Embryonic facial prominence (tissue), 1 donor: ENCODE measurements around the gene COL7A1.
"Not testable (repeated sequence)": the region's sequence is repeated elsewhere in the genome, so short reads cannot be mapped to it uniquely, and the experiment has no call there.

Source experiments
- DNase-seq: peaks from one replicate; pipeline ENCODE4 v3.0.0-alpha.2; 2016; ENCODE audit errors: extremely low spot score

COL7A1 gene

DNA sequence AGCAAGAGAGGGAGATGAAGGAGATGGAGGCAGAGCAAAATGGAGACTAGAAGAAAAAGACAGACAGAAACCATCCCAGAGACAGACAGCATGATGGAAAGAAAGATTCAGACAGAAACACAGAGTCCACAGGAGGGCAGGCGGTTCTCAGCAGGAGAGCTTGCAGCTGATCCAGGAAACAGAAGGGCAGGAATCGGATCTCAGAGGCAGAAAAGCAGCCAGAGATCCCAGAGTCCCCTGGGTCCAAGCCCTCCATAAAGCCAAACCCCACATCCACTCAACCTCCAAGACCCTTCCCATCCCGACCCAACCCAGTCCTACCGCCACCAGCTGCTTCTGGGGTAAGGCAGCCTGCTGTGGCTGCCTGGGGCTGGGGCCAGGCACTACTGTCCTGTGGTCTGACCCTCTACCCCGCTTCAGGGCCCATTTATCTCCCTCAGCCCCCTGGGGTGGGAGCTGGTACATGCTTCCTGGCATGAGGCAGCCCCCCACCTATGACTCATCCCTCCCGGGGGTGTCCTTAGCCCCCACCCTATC, 31.7 kb downstream of the COL7A1 start, which contains the start of gene UCN2:
UCN2 (minus strand) TSS at position 400 of the 537 bp plus-strand sequence. CDS start 657 bp downstream, outside the sequence.
- DNase-seq = no peak

GRCh38 chr3:48562367-48563095, 32.6 kb downstream of the COL7A1 start:
- DNase-seq = no peak

DNA sequence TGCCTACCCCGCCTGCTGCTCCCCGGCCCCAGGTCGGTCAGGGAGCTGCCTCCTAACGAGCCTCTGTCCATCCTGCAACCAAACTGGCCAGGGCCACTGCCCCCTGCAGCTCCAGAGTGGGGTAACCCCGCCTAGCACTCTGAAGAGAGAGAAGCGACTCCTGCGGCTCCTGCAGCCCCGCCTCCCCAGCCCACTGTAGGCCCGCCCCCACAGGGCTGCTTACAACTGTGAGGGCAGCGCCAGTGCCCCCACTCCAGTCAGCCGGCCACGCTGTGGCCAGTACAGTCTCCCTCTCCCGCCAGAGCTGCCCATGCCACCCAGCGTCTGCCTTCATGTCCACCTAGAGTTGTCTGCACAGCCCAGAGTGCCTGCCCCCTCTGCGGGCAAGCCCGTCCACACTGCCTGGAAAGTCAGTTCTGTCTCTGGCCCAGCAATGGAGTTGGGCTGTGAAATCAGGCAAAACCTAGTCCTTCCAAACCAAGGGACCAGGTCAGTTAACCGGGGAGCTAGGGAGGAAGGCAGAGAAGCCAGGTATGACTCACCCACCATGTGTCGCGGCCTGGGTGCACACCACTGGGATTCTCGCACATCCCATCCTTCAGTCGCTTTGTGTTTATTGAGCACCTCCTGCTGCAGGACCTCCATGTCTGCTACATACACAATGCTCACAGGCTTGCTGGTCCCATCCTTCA, 33.9 kb downstream of the COL7A1 start:
- DNase-seq = no peak

GRCh38 chr3:48560648-48561018, 34.5 kb downstream of the COL7A1 start:
- DNase-seq = no peak

DNA sequence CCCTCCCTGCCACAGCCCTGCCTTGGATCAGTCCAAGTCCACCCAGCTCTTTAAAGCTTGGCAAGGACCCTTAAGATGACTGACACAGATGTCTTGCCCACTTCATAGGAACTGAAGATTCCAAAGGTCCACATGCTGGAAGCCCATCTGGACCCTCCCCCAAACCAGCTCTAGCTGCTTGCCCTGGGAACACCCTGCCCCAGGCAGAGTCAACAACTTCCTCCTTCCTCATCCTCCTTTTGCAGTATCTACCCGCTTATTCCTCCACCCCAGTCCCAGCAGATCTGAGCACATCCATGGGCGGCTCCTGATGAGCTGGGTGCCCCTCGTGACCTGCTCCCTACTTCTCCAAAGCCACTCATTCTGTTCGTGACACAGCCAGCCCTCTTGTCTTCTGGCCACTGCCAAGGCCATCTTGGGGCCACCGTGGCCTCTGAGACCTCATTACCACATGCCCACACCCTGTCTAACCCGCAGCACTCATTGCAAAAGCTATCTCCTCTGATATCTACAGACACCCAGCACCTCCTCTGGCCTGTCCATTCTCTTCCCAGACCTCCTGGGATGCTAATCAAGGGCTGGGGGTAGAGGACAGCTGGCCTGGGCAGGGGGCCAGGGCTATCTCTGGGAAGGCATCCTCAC, 36.5 kb downstream of the COL7A1 start:
- DNase-seq = no peak

- peak; percentile 98 for DNase-seq
Measured at GRCh38 chr3:48556796-48557626, 38.1 kb downstream of the COL7A1 start, which contains the start of gene PFKFB4. PFKFB4 (minus strand) TSS chr3:48556803; CDS start chr3:48556777, 26 bp downstream.

DNA sequence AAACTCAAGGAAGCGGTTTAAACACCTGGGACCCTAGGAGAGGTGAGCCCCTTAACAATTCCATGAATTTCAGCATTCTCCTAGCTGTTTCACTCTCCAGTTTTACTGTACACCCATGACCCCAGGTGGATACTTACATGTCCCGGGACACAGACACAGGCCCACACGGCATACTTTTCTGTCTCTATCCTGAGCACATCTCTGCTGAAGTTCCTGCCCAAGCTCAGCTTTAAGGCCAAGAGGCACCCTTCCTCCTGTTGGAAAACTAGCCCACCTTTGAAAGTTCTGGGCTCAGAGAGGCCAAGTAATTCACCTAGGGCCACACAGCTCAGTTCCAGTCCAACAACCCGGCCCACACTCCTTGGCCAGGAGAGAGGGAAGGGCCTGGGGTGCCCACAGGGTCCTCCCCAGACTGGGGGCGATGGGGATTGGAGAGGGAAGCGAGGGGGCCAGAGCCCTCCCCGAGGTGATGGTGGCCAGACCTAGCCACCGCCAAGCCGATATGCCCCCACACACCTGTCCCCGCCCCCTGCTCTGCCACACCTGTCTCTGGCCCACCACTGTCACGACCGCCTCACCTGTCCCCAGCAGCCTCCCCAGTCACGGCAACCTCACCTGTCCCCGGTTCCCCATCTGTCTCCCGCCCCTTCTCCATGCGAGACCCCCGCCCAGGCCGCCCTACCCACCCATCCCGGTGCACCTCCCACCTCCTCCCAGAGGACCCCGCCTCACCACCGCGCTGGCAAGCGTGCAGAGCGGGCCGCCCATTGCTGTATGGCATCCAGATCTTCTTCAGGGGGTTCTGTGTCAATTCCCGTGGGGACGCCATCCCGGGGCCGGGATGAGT, 39.0 kb downstream of the COL7A1 start:
- no peak for DNase-seq

- DNase-seq = no peak
Measured at GRCh38 chr3:48555231-48555948, 39.7 kb downstream of the COL7A1 start.

DNA sequence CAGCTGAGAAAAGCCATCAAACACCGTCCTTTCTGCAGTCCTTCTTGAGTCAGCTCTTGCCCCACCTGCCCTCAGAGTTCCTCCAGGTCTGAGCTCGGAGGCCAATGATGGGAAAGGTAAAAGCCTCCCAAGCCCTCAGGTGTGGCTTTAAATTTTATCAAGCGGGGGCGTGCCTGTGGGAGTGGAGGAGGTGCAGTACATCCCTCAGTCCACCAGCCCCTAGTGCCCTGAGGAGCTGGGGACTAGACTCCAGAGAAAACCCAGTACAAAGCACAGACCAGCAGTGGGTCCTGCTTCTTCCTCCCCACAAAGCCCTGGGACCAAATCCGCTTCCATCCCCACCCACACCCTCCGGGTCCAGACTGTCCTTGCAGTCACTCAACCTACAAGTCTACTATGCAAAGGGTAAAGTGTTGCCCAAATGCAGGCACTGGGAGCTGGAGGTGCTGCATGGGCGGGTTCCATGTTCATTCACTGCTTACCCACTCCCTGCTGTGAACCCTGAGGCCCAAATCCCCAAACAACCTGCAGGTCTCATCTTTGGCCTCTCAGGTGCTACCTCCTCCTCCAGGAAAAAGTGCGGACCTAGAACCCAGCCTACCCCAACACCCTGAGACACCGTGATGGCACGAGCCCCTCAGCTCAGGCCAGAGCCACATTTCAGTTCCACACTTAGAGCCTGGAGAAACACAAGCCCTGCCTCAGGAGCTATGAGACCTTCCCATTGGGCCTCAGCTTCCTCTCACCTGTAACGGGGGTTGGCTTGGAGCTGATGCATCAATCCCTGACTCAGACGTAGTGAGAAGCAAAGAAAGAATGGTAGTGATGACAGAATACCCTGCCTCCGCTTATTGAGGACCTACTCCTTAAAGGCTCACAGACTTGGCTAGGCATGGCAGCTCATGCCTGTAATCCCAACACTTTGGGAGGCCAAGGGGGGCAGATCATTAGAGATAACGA, 41.0 kb downstream of the COL7A1 start:
- no peak for DNase-seq

GRCh38 chr3:48553361-48553760, 41.8 kb downstream of the COL7A1 start:
- no peak for DNase-seq

DNA sequence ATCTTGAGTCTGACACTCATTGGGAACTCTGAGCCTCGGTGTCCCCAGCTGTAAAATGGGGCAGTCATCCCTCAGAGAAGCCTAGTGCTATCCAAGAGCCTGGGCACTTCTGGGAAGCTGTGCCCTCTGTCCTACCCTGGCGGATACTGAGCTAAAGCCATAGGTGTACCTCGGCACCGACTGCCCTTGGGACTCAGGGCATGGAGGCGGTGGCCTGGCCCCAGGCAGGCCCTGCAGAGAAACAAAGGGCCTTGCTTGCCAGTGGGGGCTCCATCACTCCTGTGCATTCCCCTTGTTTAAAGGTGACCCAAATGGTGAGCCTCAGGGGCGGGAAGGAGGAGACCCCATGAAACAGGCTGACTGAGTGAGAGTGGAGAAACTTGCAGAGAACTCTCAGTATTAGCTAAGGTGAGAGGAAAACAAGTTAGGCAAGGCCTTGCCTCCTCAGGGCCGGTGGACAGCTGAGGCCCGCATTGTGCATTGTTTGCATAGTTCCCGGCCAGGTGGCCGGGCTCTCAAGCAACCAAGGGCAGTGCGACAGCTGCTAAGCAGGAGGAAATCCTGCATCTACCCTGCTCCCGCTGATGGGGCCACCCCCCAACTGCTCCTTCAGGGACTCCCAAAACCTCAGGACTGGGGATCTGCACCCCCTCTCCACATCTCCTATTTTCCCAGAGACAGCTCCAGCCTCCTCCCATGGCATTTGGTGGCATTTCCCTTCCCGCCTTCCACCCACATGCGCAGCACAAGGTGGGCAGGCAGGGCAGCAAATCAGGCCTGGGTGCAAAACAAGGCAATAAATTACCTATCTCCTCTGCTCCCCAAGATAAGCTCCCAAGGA, 42.8 kb downstream of the COL7A1 start:
- DNase-seq = no peak

GRCh38 chr3:48551651-48552050, 43.5 kb downstream of the COL7A1 start:
- DNase-seq = not testable (repeated sequence)

DNA sequence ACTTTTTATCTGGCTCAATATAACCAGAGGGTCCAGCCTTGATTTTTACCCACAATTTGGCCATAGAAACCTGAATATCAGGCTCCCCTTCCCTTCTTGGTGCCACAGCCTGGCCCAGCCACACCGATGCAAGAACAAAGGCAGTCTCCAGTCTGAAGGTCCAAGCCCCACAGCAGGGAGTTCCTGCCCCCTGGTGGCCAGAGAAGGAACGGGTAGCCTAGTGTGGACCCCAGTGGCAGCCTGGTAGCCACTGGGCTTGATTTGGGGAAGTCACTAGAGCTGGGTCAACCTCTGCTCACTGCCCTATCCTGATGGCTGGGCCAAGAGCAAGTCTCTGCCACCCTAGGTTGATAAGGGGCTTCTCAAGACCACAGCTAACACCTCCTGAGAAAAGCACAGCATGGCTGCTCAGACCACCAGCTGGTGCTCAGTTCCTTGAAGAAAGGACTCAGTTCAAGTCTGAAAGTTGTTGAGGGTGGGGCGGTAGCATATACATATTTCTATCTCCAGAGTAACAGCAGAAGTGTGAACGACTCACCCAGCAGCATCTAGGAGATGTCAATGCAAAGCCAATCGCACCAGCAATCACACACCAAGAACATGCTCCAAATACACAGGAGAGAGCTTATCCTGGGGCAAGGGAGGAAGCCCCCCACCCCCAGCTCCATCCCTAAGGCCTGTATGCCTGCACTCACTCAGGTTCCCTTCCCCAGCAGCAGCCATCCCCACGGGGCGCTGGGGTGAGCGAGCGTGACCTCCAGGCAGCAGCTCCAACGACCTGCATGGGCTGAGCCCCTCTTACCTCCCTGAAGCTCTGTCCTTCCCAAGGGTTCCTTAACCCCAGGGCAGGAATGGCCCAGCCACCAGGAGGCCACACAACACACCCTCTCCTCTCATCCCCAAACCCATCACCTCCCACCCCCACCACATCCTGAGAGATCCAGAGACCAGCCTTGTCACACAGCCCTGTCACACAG, 46.1 kb downstream of the COL7A1 start:
- DNase-seq = peak; percentile 42

- no peak for DNase-seq
Measured at GRCh38 chr3:48548126-48548525, 47.0 kb downstream of the COL7A1 start.

- no peak for DNase-seq
Measured at GRCh38 chr3:48546203-48546829, 48.8 kb downstream of the COL7A1 start.

GRCh38 chr3:48544141-48544540, 51.0 kb downstream of the COL7A1 start:
- no peak for DNase-seq
